Transverse colon (tissue), 4 donors: ENCODE data around the gene COL6A2. TPM values are rescaled to one million over a fixed set of nuclear protein-coding genes. Genes with fewer than 3 reads are reported as not detected.
A peak's percentile ranks its signal among the peaks of the same experiment; 100 is the strongest.

ENCODE experiments used
- DNase-seq: peaks from one replicate; pipeline ENCODE4 v3.0.0-alpha.2; 2019
- H3K27ac ChIP-seq, 4 donors: fragments of 200-600 bp; sonication (generic); 2 replicates each; pipeline ENCODE4 v1.5.1; 2016 to 2018; ENCODE audit warnings: inconsistent platforms in 4 of 4
- H3K27me3 ChIP-seq: fragments of 200-600 bp; sonication (generic); 2 replicates; pipeline ENCODE4 v1.5.1; 2017; ENCODE audit warnings: inconsistent platforms
- H3K36me3 ChIP-seq, 4 donors: fragments of 200-600 bp; sonication (generic); 2 replicates each; pipeline ENCODE4 v1.5.1; 2017 to 2019; ENCODE audit warnings: inconsistent platforms in 4 of 4
- H3K4me1 ChIP-seq, 4 donors: fragments of 200-600 bp; sonication (generic); 2 replicates each; pipeline ENCODE4 v1.5.1; 2017 to 2020; ENCODE audit warnings: inconsistent platforms in 4 of 4
- H3K4me3 ChIP-seq, 4 donors: fragments of 200-600 bp; sonication (generic); 1 replicate in 1 of 4; 2 replicates in 3 of 4; pipeline versions ENCODE4 v1.5.1 to v1.6.1; 2017 to 2019; ENCODE audit warnings: inconsistent platforms in 4 of 4
- H3K9me3 ChIP-seq, 2 donors: fragments of 200-600 bp; sonication (generic); 2 replicates each; pipeline ENCODE4 v1.5.1; 2017 to 2019; ENCODE audit warnings: inconsistent platforms in 2 of 2
- EP300 ChIP-seq: sonication (generic); formaldehyde crosslinking; IDR thresholded peaks from one replicate; pipeline ENCODE4 v1.6.1; 2017; ENCODE audit warnings: antibody characterized with exemption, low read depth
- POLR2A ChIP-seq: fragments of 450-650 bp; IDR thresholded peaks from one replicate; pipeline ENCODE4 v1.6.1; 2016; ENCODE audit warnings: antibody characterized with exemption, mild to moderate bottlenecking, moderate library complexity
- POLR2AphosphoS5 ChIP-seq, 3 donors: sonication (generic); formaldehyde crosslinking; IDR thresholded peaks; one replicate each; pipeline ENCODE4 v1.6.1; 2016; ENCODE audit warnings: antibody characterized with exemption in 3 of 3
- WGBS, 2 donors: methylation state at CpG; one replicate each; pipeline ENCODE4 v1.1.5; 2018; ENCODE audit warnings: low coverage in 1 of 2; 5-methylcytosine and 5-hydroxymethylcytosine counted together
- in situ Hi-C, 4 donors: fragments of 200-750 bp; cut with MboI; loops; one replicate each; pipeline versions ENCODE4 v1.15.0 to v1.15.1; 2017; ENCODE audit warnings: low sequenced_read_pairs in 3 of 4, low pct_ligation_motif_present in 1 of 4, low pct_unique_long_range_greater_than_20kb in 1 of 4
- intact Hi-C: fragments of 100-400 bp; cut with DNase I; formaldehyde crosslinking; loops from one replicate; pipeline ENCODE4 v1.15.1; 2023; ENCODE audit warnings: low total_unique reads
- total RNA-seq, 4 donors: library from RNA; depleted of rRNA; stranded (reverse); fragments of >200 nt; gene quantifications; one replicate each; pipeline ENCODE4 v1.1.0, GENCODE V29; 2016
- TF ChIP-seq, protein P1 (sequence below), 5 experiments: fragments of 200-600 bp in 3 of 5; fragments of 450-650 bp in 2 of 5; sonication (generic) in 3 of 5; IDR thresholded peaks; 1 replicate in 2 of 5; 2 replicates in 3 of 5; pipeline ENCODE4 v1.5.1; 2016 to 2017; ENCODE audit warnings: antibody characterized with exemption in 5 of 5, inconsistent platforms in 3 of 5, mild to moderate bottlenecking in 2 of 5, moderate library complexity in 1 of 5

COL6A2 gene
- total RNA-seq, 4 donors from 2014 or later: 172 to 550 (median 346) TPM

DNA sequence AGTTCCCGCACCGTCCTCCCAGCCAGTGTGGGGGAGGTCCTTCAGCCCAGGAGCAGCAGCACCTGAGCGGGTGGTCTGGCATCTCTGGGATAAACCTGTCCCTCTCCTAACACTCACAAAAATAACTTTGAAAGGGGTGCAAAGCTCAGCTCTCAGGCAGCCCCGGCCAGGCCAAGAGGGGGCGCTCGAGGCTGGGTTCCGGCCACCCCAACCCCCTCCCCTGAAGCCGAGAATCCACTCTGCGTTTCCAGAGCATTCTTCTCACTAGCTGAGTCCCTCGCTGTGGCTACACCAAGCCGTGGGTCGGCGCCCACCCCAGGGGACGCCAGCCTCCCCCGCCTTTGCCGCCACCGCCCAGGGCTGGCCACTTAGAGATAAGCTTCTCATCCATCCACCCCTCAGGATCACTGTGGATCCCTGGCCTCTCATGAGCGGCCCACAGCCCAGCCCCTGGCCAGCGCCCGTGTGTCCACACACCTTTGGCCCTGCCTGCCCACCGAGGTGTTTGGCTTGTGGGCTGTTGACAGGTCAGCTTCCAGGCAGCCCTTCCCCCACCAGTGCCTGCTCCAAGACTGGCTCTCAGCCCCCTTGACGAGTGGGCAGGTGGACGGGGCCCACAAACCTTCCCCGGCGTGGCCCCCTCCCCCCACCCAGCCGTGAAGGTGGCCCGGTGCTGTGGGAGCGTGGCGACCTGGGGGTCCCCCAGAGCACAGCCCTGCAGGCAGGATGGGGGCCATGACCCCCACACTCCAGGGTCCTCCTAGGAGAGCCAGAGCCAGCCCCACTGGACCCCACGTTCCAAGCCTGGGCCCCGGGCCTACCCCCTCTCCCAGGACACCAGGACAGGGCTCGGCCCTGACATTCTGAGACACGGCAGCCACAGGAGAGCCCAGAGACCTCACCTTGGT is 55.6 kb downstream of the COL6A2 start:
- H3K27ac ChIP-seq: no peak overlapping the region
- peak; percentile 50 for DNase-seq
- in situ Hi-C loops (no loop called here), intact Hi-C loops (no loop called here)
- no peak for TF ChIP-seq POLR2A
- TF ChIP-seq, protein P1, sequence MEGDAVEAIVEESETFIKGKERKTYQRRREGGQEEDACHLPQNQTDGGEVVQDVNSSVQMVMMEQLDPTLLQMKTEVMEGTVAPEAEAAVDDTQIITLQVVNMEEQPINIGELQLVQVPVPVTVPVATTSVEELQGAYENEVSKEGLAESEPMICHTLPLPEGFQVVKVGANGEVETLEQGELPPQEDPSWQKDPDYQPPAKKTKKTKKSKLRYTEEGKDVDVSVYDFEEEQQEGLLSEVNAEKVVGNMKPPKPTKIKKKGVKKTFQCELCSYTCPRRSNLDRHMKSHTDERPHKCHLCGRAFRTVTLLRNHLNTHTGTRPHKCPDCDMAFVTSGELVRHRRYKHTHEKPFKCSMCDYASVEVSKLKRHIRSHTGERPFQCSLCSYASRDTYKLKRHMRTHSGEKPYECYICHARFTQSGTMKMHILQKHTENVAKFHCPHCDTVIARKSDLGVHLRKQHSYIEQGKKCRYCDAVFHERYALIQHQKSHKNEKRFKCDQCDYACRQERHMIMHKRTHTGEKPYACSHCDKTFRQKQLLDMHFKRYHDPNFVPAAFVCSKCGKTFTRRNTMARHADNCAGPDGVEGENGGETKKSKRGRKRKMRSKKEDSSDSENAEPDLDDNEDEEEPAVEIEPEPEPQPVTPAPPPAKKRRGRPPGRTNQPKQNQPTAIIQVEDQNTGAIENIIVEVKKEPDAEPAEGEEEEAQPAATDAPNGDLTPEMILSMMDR (IDR thresholded peaks at IDR 0.05): peak; percentile 55 to 74 (median 62)
- no peaks in the 10 kb centered on the region for H3K27me3 ChIP-seq
- H3K4me3 ChIP-seq: peak overlapping the region in 2 of 4 donors; percentile 16 to 27
- peaks cover 8 to 11% (median 11%) of the 10 kb centered on the region in 4 donors for H3K4me1 ChIP-seq
- H3K9me3 ChIP-seq: no peaks in the 10 kb centered on the region
- 37% methylated on average over 28 of the region's 33 CpGs; no CpG with 5 or more reads in 1 of the 2 donors for WGBS, 2 donors
- no peaks in the 10 kb centered on the region for H3K36me3 ChIP-seq

DNA sequence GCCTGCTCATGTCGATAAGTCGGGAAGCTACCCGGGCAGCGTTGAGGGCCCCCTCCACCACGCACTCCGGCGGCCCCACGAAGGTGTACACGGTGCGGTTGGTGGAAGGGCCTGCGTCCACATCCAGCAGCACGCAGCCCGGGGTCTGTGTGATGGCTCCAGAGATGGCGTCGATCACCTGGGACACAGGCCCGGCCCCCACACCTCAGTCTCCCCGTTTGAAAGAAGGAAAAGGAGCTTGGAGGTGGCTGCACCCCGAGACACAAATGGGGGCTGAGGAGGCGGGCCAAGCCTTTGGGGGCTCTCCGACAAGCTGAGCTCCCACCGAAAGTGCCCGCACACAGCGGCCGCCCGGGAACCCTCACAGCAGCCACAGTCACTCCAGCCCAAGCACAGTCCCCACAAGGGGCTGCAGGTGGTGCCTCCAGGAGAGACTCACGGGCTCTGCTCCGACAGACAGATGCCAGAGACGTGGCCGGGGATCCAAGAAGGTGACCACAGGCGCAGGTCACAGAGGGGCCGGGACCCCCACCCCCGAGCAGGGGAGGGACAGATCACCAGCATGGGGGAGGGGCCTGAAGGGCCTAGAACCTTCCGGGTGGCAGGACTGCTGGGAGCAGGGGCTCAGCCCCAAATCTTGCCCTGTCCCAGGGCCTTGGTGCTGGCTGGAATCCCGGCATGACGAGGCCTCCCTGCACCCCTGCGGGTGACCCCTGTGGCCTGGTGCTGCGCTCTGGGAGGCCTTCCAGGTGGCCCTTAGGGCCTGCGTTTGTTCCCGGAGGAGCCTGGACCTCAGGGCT is 56.4 kb downstream of the COL6A2 start:
- Histone ChIP-seq H3K36me3 (no peaks in the 10 kb centered on the region), H3K27ac (no peak overlapping the region), H3K4me1 (peaks cover 8 to 11% (median 11%) of the 10 kb centered on the region in 4 donors), H3K27me3 (no peaks in the 10 kb centered on the region), H3K4me3 (no peak overlapping the region), H3K9me3 (no peaks in the 10 kb centered on the region)
- no peak for TF ChIP-seq POLR2A
- no peak for TF ChIP-seq POLR2AphosphoS5 (IDR thresholded peaks at IDR 0.05)
- no peak for TF ChIP-seq EP300
- TF ChIP-seq, protein P1 (IDR thresholded peaks at IDR 0.05): no peak
- peak; percentile 6 for DNase-seq
- in situ Hi-C loops: no loop called here
- 92% methylated on average over 39 of the region's 39 CpGs; no CpG with 5 or more reads in 1 of the 2 donors for WGBS, 2 donors
- intact Hi-C loops: no loop called here

DNA sequence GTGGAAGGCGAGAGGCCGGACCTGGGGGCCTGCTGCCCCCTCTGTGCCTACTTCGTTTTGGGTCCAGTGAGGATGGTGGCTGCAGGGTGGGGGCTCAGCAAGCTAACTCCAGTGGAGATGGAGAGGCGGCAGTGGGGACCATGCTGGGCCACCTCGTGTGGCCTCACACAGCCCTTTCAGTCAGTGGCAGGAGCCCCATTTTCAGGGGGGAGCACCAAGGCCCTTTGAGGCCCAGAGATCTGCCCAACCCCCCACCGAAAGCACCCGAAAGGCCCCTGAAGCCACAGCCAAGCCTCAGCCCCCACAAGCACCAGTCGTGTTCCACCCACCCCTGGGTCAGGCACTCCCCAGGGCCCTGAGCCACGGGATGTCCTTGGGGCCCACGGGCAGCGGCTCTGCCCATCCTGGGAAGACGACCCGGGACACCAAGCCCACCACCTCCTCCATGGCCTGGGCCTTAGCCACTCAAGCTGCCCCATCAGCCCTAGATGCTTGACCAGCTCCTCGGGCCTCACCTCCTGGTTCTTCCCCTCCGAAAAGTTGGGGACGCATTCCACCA is 57.1 kb downstream of the COL6A2 start:
- in situ Hi-C loops (no loop called here), intact Hi-C loops (no loop called here)
- Histone ChIP-seq H3K4me3 (no peak overlapping the region), H3K27ac (no peak overlapping the region), H3K4me1 (peaks cover 8 to 11% (median 11%) of the 10 kb centered on the region in 4 donors), H3K27me3 (no peaks in the 10 kb centered on the region), H3K9me3 (no peaks in the 10 kb centered on the region), H3K36me3 (no peaks in the 10 kb centered on the region)
- DNase-seq: peak; percentile 7
- 80 to 85% methylated on average over 1 to 16 of the region's 16 CpGs for WGBS, 2 donors
- TF ChIP-seq, protein P1 (IDR thresholded peaks at IDR 0.05): no peak
- TF ChIP-seq EP300 (no peak), POLR2A (no peak), POLR2AphosphoS5 (IDR thresholded peaks at IDR 0.05) (no peak)
